ENCODE results near the gene ALOX15B.

DNA sequence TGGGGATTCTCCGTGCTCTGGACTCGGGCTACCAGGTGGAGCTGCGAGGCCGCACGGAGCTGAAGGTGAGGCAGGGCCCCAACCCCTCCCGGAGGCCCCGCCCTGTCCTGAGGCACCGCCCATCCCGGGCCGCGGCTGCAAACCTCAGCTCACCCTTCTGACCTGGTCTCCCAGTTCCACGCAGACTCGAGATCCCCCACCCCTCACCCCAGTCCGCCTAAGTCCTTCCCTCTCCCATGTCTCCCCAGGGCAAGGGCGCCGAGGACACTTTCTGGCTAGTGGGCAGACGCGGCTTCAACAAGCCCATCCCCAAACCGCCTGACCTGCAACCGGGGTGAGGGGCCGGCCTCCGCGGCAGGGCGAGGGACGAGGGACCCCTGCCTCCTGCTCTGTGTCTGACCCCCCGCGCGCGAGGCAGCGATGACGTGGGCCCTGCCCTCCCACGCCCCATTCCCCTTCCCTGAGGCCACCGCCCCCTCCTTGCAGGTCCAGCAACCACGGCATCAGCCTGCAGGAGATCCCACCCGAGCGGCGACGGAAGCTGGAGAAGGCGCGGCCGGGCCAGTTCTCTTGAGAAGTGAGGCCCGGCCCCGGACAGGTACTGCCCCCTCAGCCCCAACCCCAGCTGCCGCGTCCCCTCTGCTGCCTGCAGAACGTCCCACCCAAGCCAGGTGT, 22.8 kb upstream of the ALOX15B start:
- TF ChIP-seq EZH2 (IDR thresholded peaks at IDR 0.05) = peak; percentile 46
- TF ChIP-seq, protein P1, sequence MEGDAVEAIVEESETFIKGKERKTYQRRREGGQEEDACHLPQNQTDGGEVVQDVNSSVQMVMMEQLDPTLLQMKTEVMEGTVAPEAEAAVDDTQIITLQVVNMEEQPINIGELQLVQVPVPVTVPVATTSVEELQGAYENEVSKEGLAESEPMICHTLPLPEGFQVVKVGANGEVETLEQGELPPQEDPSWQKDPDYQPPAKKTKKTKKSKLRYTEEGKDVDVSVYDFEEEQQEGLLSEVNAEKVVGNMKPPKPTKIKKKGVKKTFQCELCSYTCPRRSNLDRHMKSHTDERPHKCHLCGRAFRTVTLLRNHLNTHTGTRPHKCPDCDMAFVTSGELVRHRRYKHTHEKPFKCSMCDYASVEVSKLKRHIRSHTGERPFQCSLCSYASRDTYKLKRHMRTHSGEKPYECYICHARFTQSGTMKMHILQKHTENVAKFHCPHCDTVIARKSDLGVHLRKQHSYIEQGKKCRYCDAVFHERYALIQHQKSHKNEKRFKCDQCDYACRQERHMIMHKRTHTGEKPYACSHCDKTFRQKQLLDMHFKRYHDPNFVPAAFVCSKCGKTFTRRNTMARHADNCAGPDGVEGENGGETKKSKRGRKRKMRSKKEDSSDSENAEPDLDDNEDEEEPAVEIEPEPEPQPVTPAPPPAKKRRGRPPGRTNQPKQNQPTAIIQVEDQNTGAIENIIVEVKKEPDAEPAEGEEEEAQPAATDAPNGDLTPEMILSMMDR (IDR thresholded peaks at IDR 0.05) = no peak
